Fibroblast of the conjunctiva (primary cell): ENCODE measurements around the gene GTF2I.
"Not testable (repeated sequence)": the region's sequence is repeated elsewhere in the genome, so short reads cannot be mapped to it uniquely, and the experiment has no call there.

Experiments
- DNase-seq: peaks from one replicate; pipeline ENCODE4 v3.0.0-alpha.2; 2010; ENCODE audit warnings: low read depth

The GTF2I gene

GRCh38 chr7:74717889-74718288, 60.4 kb downstream of the GTF2I start:
- no peak for DNase-seq

GRCh38 chr7:74718336-74718735, 60.8 kb downstream of the GTF2I start:
- DNase-seq = no peak

- no peak for DNase-seq
Measured at GRCh38 chr7:74722153-74722552, 64.6 kb downstream of the GTF2I start.

- no peak for DNase-seq
Measured at GRCh38 chr7:74725840-74726239, 68.3 kb downstream of the GTF2I start.

- DNase-seq = no peak
Measured at GRCh38 chr7:74726309-74727101, 69.0 kb downstream of the GTF2I start.

- DNase-seq = not testable (repeated sequence)
Measured at GRCh38 chr7:74728686-74729085, 71.2 kb downstream of the GTF2I start.

GRCh38 chr7:74730186-74730585, 72.7 kb downstream of the GTF2I start:
- not testable (repeated sequence) for DNase-seq

GRCh38 chr7:74739974-74740703, 82.6 kb downstream of the GTF2I start:
- not testable (repeated sequence) for DNase-seq

- not testable (repeated sequence) for DNase-seq
Measured at GRCh38 chr7:74743936-74744557, 86.5 kb downstream of the GTF2I start.

GRCh38 chr7:74753921-74754482, 96.5 kb downstream of the GTF2I start:
- not testable (repeated sequence) for DNase-seq

- not testable (repeated sequence) for DNase-seq
Measured at GRCh38 chr7:74756673-74757072, 99.2 kb downstream of the GTF2I start.

- DNase-seq = not testable (repeated sequence)
Measured at GRCh38 chr7:74758268-74758667, 100.8 kb downstream of the GTF2I start.

GRCh38 chr7:74758982-74759381, 101.5 kb downstream of the GTF2I start:
- not testable (repeated sequence) for DNase-seq

- DNase-seq = not testable (repeated sequence)
Measured at GRCh38 chr7:74765205-74765918, 107.8 kb downstream of the GTF2I start.

GRCh38 chr7:74766509-74766908, 109.0 kb downstream of the GTF2I start:
- DNase-seq = not testable (repeated sequence)

GRCh38 chr7:74766991-74767390, 109.5 kb downstream of the GTF2I start:
- DNase-seq = not testable (repeated sequence)

GRCh38 chr7:74770062-74770461, 112.5 kb downstream of the GTF2I start:
- not testable (repeated sequence) for DNase-seq

- not testable (repeated sequence) for DNase-seq
Measured at GRCh38 chr7:74772093-74772492, 114.6 kb downstream of the GTF2I start.

- DNase-seq = not testable (repeated sequence)
Measured at GRCh38 chr7:74773760-74774750, 116.5 kb downstream of the GTF2I start, which contains the start of gene NCF1. TSS of gene NCF1 (plus strand) at chr7:74774011. CDS start at chr7:74774032, 21 bp downstream.

- not testable (repeated sequence) for DNase-seq
Measured at GRCh38 chr7:74775111-74775510, 117.6 kb downstream of the GTF2I start.
